ENCODE results near the gene RABIF.
"Not testable (repeated sequence)": the region's sequence is repeated elsewhere in the genome, so short reads cannot be mapped to it uniquely, and the experiment has no call there.

Gene RABIF

DNA sequence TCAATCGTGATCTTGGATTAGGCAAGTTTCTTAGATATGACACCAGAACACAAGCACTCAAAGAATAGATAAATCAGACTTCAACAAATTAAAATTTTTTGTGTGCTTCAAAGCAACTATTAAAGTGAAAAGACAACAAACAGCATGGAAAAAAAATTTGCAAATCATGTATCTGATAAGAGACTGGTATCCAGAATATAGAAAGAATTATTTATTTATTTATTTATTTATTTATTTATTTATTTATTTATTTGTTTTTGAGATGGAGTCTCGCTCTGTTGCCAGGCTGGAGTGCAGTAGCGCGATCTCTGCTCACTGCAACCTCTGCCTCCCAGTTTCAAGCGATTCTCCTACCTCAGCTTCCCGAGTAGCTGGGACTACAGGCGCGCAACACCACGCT, 59.7 kb downstream of the RABIF start:
- not testable (repeated sequence) for DNase-seq
